ENCODE measurements around the gene OR2T12.
"Not testable (repeated sequence)": the region's sequence is repeated elsewhere in the genome, so short reads cannot be mapped to it uniquely, and the experiment has no call there.

The OR2T12 gene

GRCh38 chr1:248303324-248303723 is at the start of gene OR2T12:
Gene OR2T12 (minus strand): TSS chr1:248303424. CDS start chr1:248295578, 7,846 bp downstream.
- no peak for DNase-seq

DNA sequence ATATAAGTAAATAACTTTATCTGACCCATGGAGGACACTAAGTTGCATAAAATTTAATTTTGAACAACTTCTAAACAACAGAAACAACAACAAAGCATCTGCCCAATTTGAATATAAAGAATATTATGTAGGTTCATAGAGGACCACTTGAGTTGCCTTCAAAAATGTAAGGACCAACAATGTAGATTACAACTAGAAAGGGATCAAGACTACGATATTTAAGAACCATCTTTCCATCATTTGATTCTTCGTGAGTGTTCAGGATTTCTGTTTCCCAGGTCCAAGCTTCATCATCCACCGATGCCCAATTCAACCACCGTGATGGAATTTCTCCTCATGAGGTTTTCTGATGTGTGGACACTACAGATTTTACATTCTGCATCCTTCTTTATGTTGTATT is 45.3 kb upstream of the OR2T12 start, which contains the start of gene OR14C36:
OR14C36 (plus strand) TSS at position 301 of the 400 bp plus-strand sequence; CDS start at position 301, 0 bp downstream.
- DNase-seq, result no peak

- DNase-seq, result no peak
Observed at GRCh38 chr1:248343451-248343850, 40.2 kb upstream of the OR2T12 start.

- no peak for DNase-seq
Observed at GRCh38 chr1:248324468-248324867, 21.2 kb upstream of the OR2T12 start, which contains the start of gene OR2M7. Gene OR2M7 (minus strand): TSS chr1:248324568. CDS start chr1:248324568, 0 bp downstream.

- DNase-seq, result no peak
Observed at GRCh38 chr1:248316796-248317195, 13.6 kb upstream of the OR2T12 start.

GRCh38 chr1:248306740-248307139 is 3.5 kb upstream of the OR2T12 start:
- not testable (repeated sequence) for DNase-seq

DNA sequence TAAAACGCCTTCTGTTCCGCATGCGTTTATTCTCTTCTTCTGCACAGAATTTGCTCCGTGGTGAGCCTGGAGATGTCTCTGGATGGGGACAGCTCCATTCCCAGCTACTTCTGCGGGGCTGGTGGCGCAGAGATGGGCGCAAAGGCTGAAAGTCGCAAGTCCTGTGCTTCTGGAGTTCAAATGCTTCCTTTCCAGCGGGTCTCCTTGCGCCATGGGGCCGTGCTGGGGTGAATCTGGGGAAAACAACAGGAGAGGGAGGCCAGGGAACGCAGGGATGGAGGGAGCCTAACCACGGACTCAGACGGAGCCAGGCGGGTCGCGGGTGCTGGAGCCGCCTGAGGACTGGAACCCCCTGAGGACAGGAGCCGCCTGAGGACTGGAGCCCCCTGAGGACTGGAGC is 2.9 kb upstream of the OR2T12 start:
- no peak for DNase-seq

DNA sequence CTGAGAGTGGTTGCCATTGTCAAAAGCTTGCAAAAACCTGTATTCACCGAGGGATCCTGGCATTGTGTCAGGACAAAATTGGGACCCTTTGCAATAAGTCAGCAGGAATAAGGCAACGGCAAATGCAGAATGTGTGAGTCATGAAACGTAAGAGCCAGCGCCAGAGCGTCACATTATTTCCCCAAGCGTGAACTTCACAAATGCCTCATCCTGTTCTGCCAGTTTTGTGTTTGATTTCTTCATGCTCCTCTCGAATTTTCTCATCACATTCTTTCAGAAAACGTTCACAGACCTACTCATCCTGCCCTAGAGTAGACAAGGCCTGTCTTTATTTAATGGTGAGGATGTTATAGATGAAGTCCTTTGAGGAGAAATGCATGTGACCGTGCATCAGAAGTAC is 2.4 kb upstream of the OR2T12 start:
- not testable (repeated sequence) for DNase-seq

DNA sequence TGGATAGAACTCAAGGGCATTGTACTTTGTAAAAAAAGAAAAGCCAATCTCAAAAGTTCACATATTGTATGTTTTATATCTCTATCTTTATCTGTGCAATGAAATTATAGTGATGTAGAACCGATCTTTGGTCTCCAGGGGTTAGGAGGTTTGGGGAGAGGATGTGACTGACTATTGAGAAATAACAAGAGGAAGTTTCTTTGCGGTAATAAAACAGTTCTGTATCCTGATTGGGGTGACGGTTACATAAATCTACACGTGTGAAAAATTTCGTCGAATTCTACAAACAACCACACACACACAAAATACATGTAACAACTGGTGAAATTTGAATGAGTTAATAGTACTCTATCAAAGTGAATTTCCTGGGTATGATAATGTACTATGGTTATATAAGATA is 14.8 kb downstream of the OR2T12 start:
- no peak for DNase-seq

DNA sequence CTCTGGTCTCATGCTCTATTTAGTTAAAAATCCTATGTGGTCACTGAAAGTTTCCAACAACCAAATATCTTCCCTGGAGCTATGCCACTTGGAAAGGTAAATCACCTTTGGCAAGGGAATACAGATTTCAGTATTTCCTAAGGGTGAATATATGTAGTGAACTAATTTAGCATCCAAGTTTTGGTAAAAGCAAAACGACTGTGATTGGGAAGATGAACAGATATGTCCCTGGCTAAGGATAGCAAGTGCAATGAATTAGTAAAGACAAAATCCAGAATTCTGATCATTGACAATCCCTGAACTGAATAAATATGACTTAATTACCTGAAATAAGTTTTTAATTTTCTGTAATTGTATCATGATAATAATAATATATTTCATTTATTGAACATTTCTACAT is 25.3 kb downstream of the OR2T12 start, which contains the start of gene OR2T33:
OR2T33 (minus strand) TSS at position 101 of the 400 bp plus-strand sequence. CDS start 4,162 bp downstream, outside the sequence.
- no peak for DNase-seq

GRCh38 chr1:248273225-248273624 is 30.0 kb downstream of the OR2T12 start:
- not testable (repeated sequence) for DNase-seq

DNA sequence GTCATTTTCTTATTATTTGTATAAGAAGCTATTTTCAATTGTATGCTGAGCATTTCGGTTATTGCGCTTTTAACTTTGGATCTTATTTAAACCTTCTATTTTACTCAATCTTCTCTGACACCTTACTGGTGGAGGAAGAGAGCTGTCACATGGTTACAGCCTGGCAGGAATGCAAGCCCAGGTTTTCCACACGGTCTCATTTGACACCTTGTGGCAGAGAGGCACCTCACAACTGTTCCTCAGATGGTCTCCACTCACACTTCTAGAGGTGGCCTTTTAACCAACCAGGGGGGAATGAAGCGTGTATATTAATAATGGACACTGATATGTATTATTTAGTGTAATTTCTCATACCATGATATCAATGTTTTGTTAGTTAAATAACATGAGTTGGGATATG is 35.0 kb downstream of the OR2T12 start:
- DNase-seq, result no peak

GRCh38 chr1:248259309-248259708 is 43.9 kb downstream of the OR2T12 start:
- not testable (repeated sequence) for DNase-seq

DNA sequence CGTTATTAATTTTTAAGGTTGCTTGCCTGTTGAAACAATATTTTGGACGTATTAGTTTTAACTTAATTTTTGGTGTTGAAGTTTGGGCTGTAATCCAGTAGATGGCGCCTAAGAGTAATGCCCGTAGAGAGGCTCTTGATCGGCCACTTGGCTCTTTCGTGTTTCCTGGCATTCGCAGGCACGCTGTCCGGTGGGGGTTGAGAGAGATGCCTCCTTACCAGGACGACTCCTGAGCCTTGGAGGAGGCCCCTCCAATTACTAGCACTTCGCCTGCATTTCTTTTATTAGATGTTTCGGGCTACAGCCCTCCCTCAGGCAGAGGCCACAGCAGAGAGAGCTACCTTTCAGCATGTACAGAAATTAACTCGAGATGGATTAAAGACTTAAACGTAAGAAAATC is 60.0 kb downstream of the OR2T12 start:
- DNase-seq, result peak; percentile 7 to 34
